IMR-90 (cell line): ENCODE measurements around the gene CAMTA1. TPM values are rescaled to one million over a fixed set of nuclear protein-coding genes. Genes with fewer than 3 reads are reported as not detected.

Source experiments
- ATAC-seq: fragments of 200-7000 bp; cut with Tn5 transposase; 2 replicates; pipeline ENCODE4 v1.9.1; 2020; ENCODE audit warnings: low read depth, mild to moderate bottlenecking, moderate library complexity
- BruUV-seq: library from RNA; stranded (reverse); fragments of 400-500 nt; replicated peaks from 2 replicates; lab custom pipeline; 2021; lab: Mats Ljungman, UMichigan
- CTCF ChIA-PET: fragments of 300-600 bp; formaldehyde crosslinking; extraction: SDS; loops from one replicate; lab custom pipeline; 2021; ENCODE audit warnings: antibody characterized with exemption; lab: Yijun Ruan, JAX
- POLR2A ChIA-PET: fragments of 300-600 bp; sonication (Branson Sonifier 250); formaldehyde crosslinking; loops from one replicate; lab custom pipeline; 2022; ENCODE audit warnings: antibody characterized with exemption; ENCODE audit not compliant: unreplicated experiment; lab: Charles Lee
- DNase-seq: peaks from one replicate; pipeline ENCODE4 v3.0.0; 2013
- H2AFZ ChIP-seq: replicated peaks from 2 replicates; pipeline ENCODE3; 2013; ENCODE audit warnings: low read length, mild to moderate bottlenecking; ENCODE audit not compliant: poor library complexity
- H2AK5ac ChIP-seq: 2 replicates; pipeline ENCODE4 v1.6.1; 2013; ENCODE audit warnings: low read depth, low read length, inconsistent platforms
- H2AK9ac ChIP-seq: replicated peaks from 2 replicates; pipeline ENCODE3; 2013; ENCODE audit warnings: mild to moderate bottlenecking, low read depth, low read length, moderate library complexity; ENCODE audit not compliant: poor library complexity
- H2BK120ac ChIP-seq: 2 replicates; pipeline ENCODE4 v1.6.1; 2013; ENCODE audit warnings: low read depth, low read length, inconsistent platforms
- H2BK15ac ChIP-seq: 3 replicates; pipeline ENCODE4 v1.6.1; 2013; ENCODE audit warnings: low read depth, low read length, inconsistent platforms
- H2BK20ac ChIP-seq: 2 replicates; pipeline ENCODE4 v1.6.1; 2013; ENCODE audit warnings: low read depth, mild to moderate bottlenecking, inconsistent platforms, low read length, moderate library complexity
- H2BK5ac ChIP-seq: 2 replicates; pipeline ENCODE4 v1.6.1; 2013; ENCODE audit warnings: mild to moderate bottlenecking, low read depth, low read length, inconsistent platforms; ENCODE audit not compliant: poor library complexity, severe bottlenecking
- H3K14ac ChIP-seq: replicated peaks from 2 replicates; pipeline ENCODE4 v1.6.1; 2013; ENCODE audit warnings: low read depth, low read length, inconsistent platforms
- H3K18ac ChIP-seq: 2 replicates; pipeline ENCODE4 v1.6.1; 2013; ENCODE audit warnings: low read depth, low read length, control low read depth
- H3K23ac ChIP-seq: 2 replicates; pipeline ENCODE4 v1.6.1; 2013; ENCODE audit warnings: low read depth, low read length, inconsistent platforms
- H3K27ac ChIP-seq: 2 replicates; pipeline ENCODE4 v1.5.1; 2013; ENCODE audit warnings: mild to moderate bottlenecking, control low read depth, low read length; ENCODE audit not compliant: insufficient read depth
- H3K27me3 ChIP-seq: 2 replicates; pipeline ENCODE4 v1.6.1; 2013; ENCODE audit warnings: low read length; ENCODE audit not compliant: control insufficient read depth, insufficient read depth
- H3K36me3 ChIP-seq: 2 replicates; pipeline ENCODE4 v1.6.1; 2013; ENCODE audit warnings: low read length, mixed read lengths; ENCODE audit not compliant: control insufficient read depth, insufficient read depth
- H3K4ac ChIP-seq: 2 replicates; pipeline ENCODE4 v1.6.1; 2013; ENCODE audit warnings: low read depth, low read length, inconsistent platforms
- H3K4me1 ChIP-seq: 2 replicates; pipeline ENCODE4 v1.6.1; 2013; ENCODE audit warnings: low read length, mixed read lengths; ENCODE audit not compliant: control insufficient read depth, insufficient read depth
- H3K4me2 ChIP-seq: 2 replicates; pipeline ENCODE4 v1.6.1; 2013; ENCODE audit warnings: low read depth, mild to moderate bottlenecking, control low read depth, low read length, moderate library complexity
- H3K4me3 ChIP-seq: 2 replicates; pipeline ENCODE4 v1.5.1; 2013; ENCODE audit warnings: low read depth, mild to moderate bottlenecking, control low read depth, low read length, moderate library complexity; ENCODE audit not compliant: insufficient read depth
- H3K56ac ChIP-seq: 2 replicates; pipeline ENCODE4 v1.6.1; 2013; ENCODE audit warnings: low read length, inconsistent platforms; ENCODE audit not compliant: insufficient read depth; ENCODE audit errors: extremely low read depth
- H3K79me1 ChIP-seq, 2 experiments: 2 replicates each; pipeline ENCODE4 v1.6.1; 2013; ENCODE audit warnings: low read length in 2 of 2, inconsistent platforms in 1 of 2, low read depth in 1 of 2
- H3K9ac ChIP-seq: 2 replicates; pipeline ENCODE4 v1.6.1; 2013; ENCODE audit warnings: low read depth, low read length, control low read depth
- H3K9me1 ChIP-seq: 2 replicates; pipeline ENCODE4 v1.6.1; 2013; ENCODE audit warnings: low read length, inconsistent platforms; ENCODE audit not compliant: insufficient read depth
- H3K9me3 ChIP-seq: 2 replicates; pipeline ENCODE4 v1.6.1; 2013; ENCODE audit warnings: low read length; ENCODE audit not compliant: control insufficient read depth, insufficient read depth
- H4K20me1 ChIP-seq: 2 replicates; pipeline ENCODE4 v1.6.1; 2013; ENCODE audit warnings: low read length, inconsistent platforms; ENCODE audit not compliant: insufficient read depth
- H4K5ac ChIP-seq: 2 replicates; pipeline ENCODE4 v1.6.1; 2013; ENCODE audit warnings: mild to moderate bottlenecking, low read depth, low read length, control low read depth
- H4K8ac ChIP-seq, 2 experiments: 2 replicates each; pipeline ENCODE4 v1.6.1; 2013; ENCODE audit warnings: low read depth in 2 of 2, low read length in 2 of 2, control low read depth in 1 of 2, inconsistent platforms in 1 of 2
- H4K91ac ChIP-seq: 2 replicates; pipeline ENCODE4 v1.6.1; 2013; ENCODE audit warnings: low read depth, low read length, inconsistent platforms; ENCODE audit not compliant: insufficient read depth
- CEBPB ChIP-seq: IDR thresholded peaks from 2 replicates; pipeline ENCODE4 v1.6.1; 2012; ENCODE audit warnings: low read depth, low read length, improper control_type of control experiment
- CHD1 ChIP-seq: IDR thresholded peaks from 2 replicates; pipeline ENCODE4 v1.6.1; 2012; ENCODE audit warnings: low read depth, low read length, improper control_type of control experiment
- FOS ChIP-seq: fragments of 150-350 bp; IDR thresholded peaks from 2 replicates; pipeline ENCODE4 v1.6.1; 2016; ENCODE audit warnings: low read depth, low read length
- MAFK ChIP-seq: IDR thresholded peaks from 2 replicates; pipeline ENCODE4 v1.6.1; 2012; ENCODE audit warnings: low read depth, low read length, improper control_type of control experiment
- MAZ ChIP-seq: IDR thresholded peaks from 2 replicates; pipeline ENCODE4 v1.6.1; 2012; ENCODE audit warnings: low read depth, mild to moderate bottlenecking, low read length, improper control_type of control experiment, moderate library complexity, borderline replicate concordance
- MXI1 ChIP-seq: IDR thresholded peaks from 2 replicates; pipeline ENCODE4 v1.6.1; 2012; ENCODE audit warnings: low read depth, mild to moderate bottlenecking, low read length, moderate library complexity, borderline replicate concordance
- RAD21 ChIP-seq: IDR thresholded peaks from 2 replicates; pipeline ENCODE4 v1.6.1; 2012; ENCODE audit warnings: low read length, improper control_type of control experiment
- RFX5 ChIP-seq: IDR thresholded peaks from 2 replicates; pipeline ENCODE4 v1.8.0; 2012; ENCODE audit warnings: low read depth, mild to moderate bottlenecking, low read length, moderate library complexity
- SMC3 ChIP-seq: fragments of 150-350 bp; IDR thresholded peaks from 2 replicates; pipeline ENCODE4 v1.6.1; 2016; ENCODE audit warnings: low read depth, mild to moderate bottlenecking, antibody characterized with exemption, low read length, moderate library complexity
- WGBS, 2 experiments: methylation state at CpG; one replicate each; pipeline versions ENCODE4 v1.1.5 to v1.1.7; 2013; ENCODE audit warnings: missing lambda C conversion rate in 2 of 2; ENCODE audit not compliant: insufficient read length in 1 of 2; ENCODE audit errors: extremely low coverage in 2 of 2; 5-methylcytosine and 5-hydroxymethylcytosine counted together
- dilution Hi-C: fragments of 300-500 bp; cut with HindIII; formaldehyde crosslinking; loops from one replicate; pipeline ENCODE4 v1.14.3; 2018; ENCODE audit warnings: low sequenced_read_pairs; ENCODE audit not compliant: unreplicated experiment
- in situ Hi-C: fragments of 300-500 bp; cut with MboI; formaldehyde crosslinking; loops from 3 replicates; pipeline ENCODE4 v1.14.3; 2019; ENCODE audit warnings: low sequenced_read_pairs, inconsistent platforms, mixed read lengths
- intact Hi-C: fragments of 100-400 bp; cut with micrococcal nuclease; formaldehyde crosslinking; loops from 2 replicates; pipeline ENCODE4 v1.10.0; 2022
- polyA plus RNA-seq, 3 experiments: library from polyadenylated mRNA; depleted of rRNA; stranded (reverse); fragments of >200 nt; gene quantifications; 2 replicates each; pipeline ENCODE4 v1.2.3, GENCODE V29; 2012; ENCODE audit warnings: low replicate concordance in 1 of 3
- total RNA-seq: library from RNA; depleted of rRNA; stranded (reverse); fragments of >200 nt; gene quantifications from 2 replicates; pipeline ENCODE4 v1.2.3, GENCODE V29; 2012
- TF ChIP-seq, protein P1 (sequence below): fragments of 150-350 bp; IDR thresholded peaks from 2 replicates; pipeline ENCODE4 v1.6.1; 2017; ENCODE audit warnings: mild to moderate bottlenecking, antibody characterized with exemption, low read length, low read depth
- TF ChIP-seq, protein P2 (sequence below): conservative IDR thresholded peaks from 2 replicates; pipeline ENCODE4 v1.5.1; 2012; ENCODE audit warnings: mild to moderate bottlenecking, low read depth, low read length, improper control_type of control experiment

Gene CAMTA1
- total and polyA plus RNA-seq, 2 of the 4 experiments (the other 2 are of a cell fraction): 35.5 to 74.3 TPM

DNA sequence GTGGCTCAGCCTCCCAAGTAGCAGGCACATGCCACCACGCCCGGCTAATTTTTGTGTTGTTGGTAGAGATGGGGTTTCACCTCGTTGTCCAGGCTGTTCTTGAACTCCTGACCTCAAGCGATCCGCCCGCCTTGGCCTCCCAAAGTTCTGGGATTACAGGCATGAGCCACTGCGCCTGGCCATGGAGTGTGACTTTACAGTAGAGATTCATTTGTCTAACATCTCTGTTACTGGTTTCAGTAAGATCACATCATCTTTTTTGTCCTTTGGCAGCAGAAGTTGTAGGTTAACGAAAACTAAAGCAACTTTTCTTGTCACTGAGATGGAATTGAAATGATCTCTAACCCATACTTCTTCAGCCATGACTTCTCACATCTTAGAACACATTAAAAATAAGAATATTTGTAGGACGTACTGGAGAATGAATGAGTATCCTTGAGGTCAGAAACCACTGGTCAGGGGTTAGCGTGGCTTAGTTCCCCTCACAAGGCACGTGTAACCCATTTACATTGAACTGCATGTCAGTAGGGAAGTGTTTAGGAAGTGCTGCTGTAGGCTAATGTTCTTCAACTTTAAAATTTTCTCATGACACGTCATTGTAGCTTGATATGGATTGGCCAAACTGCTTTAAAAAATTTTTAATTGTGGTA is 75.9 kb downstream of the CAMTA1 start (continued):
- no peak for TF ChIP-seq FOS

DNA sequence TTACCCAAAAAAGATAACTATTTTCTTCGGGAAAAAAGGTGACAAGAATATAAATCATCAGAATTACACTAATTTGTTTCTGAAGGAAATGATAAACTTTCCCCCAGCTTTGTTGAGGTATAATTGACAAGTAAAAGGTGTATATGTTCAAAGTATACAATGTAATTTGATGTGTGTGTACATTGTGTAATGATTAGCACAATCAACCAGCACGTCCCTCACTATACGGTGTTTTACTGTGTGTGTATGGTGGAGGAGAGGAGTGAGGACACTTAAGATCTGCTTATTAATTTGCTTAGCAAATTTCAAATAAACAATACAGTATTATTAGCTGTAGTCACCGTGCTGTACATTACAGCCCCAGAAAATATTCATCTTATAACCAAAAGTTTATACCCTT is 77.7 kb downstream of the CAMTA1 start:
- CTCF ChIA-PET: no interaction called here
- peaks cover 17% of the 10 kb centered on the region for H3K9me1 ChIP-seq

More for the DNA sequence above, 77.7 kb downstream of the CAMTA1 start:
- in situ Hi-C loops (no loop called here), dilution Hi-C loops (no loop called here), intact Hi-C loops (loop anchor here (5.0 kb wide), 1 partner anchor 41 kb away; no protein-coding TSS in a partner anchor)
- Histone ChIP-seq H3K18ac (no peak overlapping the region), H3K14ac (no peak overlapping the region), H2AK9ac (no peak overlapping the region), H4K91ac (no peak overlapping the region), H3K9me3 (no peaks in the 10 kb centered on the region), H3K79me1 (peaks cover 31 to 64% of the 10 kb centered on the region in 2 experiments), H2AK5ac (no peak overlapping the region), H2BK5ac (no peak overlapping the region), H3K36me3 (no peaks in the 10 kb centered on the region; the same call in 1 of the 2 replicates), H3K4me3 (no peak overlapping the region), H3K9ac (no peak overlapping the region), H3K4me1 (peaks cover 21% of the 10 kb centered on the region), H2BK120ac (no peak overlapping the region), H3K4ac (no peak overlapping the region; the same call in 1 of the 2 replicates), H4K20me1 (0 out of 2 replicates have a peak, but pooled peaks cover 5% of the 10 kb centered on the region), H2AFZ (no peak overlapping the region), H3K4me2 (no peak overlapping the region), H3K23ac (no peak overlapping the region), H4K8ac (no peak overlapping the region), H3K27ac (no peak overlapping the region), H3K27me3 (no peaks in the 10 kb centered on the region), H3K56ac (no peak overlapping the region), H2BK15ac (no peak overlapping the region), H2BK20ac (no peak overlapping the region), H4K5ac (no peak overlapping the region; the same call in 1 of the 2 replicates)
- DNase-seq (no peak), ATAC-seq (no peak)
- POLR2A ChIA-PET: interaction anchor here (0.7 kb wide), 1 partner anchor 657 kb away, joined by 3 read pairs; no protein-coding TSS in a partner anchor
- TF ChIP-seq CEBPB: no peak
- TF ChIP-seq SMC3: no peak
- TF ChIP-seq MAZ: no peak
- no peak for TF ChIP-seq MAFK
- TF ChIP-seq, protein P1, sequence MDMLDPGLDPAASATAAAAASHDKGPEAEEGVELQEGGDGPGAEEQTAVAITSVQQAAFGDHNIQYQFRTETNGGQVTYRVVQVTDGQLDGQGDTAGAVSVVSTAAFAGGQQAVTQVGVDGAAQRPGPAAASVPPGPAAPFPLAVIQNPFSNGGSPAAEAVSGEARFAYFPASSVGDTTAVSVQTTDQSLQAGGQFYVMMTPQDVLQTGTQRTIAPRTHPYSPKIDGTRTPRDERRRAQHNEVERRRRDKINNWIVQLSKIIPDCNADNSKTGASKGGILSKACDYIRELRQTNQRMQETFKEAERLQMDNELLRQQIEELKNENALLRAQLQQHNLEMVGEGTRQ: no peak
- TF ChIP-seq MXI1: no peak
- TF ChIP-seq CHD1: no peak
- TF ChIP-seq RAD21: no peak
- no peak for TF ChIP-seq RFX5
- TF ChIP-seq, protein P2, sequence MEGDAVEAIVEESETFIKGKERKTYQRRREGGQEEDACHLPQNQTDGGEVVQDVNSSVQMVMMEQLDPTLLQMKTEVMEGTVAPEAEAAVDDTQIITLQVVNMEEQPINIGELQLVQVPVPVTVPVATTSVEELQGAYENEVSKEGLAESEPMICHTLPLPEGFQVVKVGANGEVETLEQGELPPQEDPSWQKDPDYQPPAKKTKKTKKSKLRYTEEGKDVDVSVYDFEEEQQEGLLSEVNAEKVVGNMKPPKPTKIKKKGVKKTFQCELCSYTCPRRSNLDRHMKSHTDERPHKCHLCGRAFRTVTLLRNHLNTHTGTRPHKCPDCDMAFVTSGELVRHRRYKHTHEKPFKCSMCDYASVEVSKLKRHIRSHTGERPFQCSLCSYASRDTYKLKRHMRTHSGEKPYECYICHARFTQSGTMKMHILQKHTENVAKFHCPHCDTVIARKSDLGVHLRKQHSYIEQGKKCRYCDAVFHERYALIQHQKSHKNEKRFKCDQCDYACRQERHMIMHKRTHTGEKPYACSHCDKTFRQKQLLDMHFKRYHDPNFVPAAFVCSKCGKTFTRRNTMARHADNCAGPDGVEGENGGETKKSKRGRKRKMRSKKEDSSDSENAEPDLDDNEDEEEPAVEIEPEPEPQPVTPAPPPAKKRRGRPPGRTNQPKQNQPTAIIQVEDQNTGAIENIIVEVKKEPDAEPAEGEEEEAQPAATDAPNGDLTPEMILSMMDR: no peak
- no TSS peak for BruUV-seq
- WGBS, 2 experiments: no CpG with 5 or more reads among the region's 4 CpGs
